ENCODE data around the gene MRPS35. TPM values are rescaled to one million over a fixed set of nuclear protein-coding genes. Genes with fewer than 3 reads are reported as not detected.
A peak's percentile ranks its signal among the peaks of the same experiment; 100 is the strongest.

MRPS35 gene
- total RNA-seq, 1 experiment from 2014 or later: 77.0 TPM

DNA sequence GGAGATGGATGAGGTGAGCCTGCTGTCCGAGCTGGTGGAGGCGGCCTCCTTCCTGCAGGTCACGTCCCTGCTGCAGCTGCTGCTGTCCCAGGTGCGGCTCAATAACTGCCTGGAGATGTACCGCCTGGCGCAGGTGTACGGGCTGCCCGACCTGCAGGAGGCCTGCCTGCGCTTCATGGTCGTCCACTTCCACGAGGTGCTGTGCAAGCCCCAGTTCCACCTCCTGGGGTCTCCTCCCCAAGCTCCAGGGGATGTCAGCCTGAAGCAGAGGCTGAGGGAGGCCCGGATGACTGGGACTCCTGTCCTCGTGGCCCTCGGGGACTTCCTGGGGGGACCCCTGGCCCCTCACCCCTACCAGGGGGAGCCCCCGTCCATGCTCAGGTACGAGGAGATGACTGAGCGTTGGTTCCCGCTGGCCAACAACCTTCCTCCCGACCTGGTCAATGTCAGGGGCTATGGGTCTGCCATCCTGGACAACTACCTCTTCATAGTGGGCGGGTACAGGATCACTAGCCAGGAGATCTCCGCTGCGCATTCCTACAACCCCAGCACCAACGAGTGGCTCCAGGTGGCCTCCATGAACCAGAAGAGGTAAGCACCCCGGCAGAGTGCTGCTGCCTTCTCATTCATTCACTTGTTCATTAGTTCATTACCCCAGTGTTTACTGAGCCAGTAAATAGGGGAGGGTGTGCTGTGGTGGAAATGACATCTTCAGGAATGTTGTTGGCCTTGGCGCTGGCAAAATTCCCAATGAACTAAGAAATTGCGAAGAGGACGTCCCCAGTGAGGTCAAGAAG, 70.2 kb downstream of the MRPS35 start:
- Histone ChIP-seq H3K27me3 (ENCODE audit: low read length) (no peaks in the 10 kb centered on the region), H3K9ac (ENCODE audit: low read length) (peak overlapping the region; percentile 88), H3K4me1 (ENCODE audit: low read length) (peaks cover 38% of the 10 kb centered on the region), H3K79me2 (ENCODE audit: low read length) (peaks cover 59% of the 10 kb centered on the region), H3K9me2 (replicated peaks; ENCODE audit: insufficient read depth, low read length) (no peaks in the 10 kb centered on the region), H3K36me3 (ENCODE audit: insufficient read depth, low read length) (peaks cover 4% of the 10 kb centered on the region), H3K9me3 (ENCODE audit: low read length) (no peaks in the 10 kb centered on the region), H2AFZ (ENCODE audit: low read length) (peak overlapping the region; percentile 42; the same call in 1 of the 2 replicates), H3K4me3 (ENCODE audit: low read length) (peak overlapping the region; percentile 90), H4K20me1 (ENCODE audit: insufficient read depth, low read depth, low read length) (no peaks in the 10 kb centered on the region), H3K27ac (ENCODE audit: low read length) (peak overlapping the region; percentile 51), H3K4me2 (ENCODE audit: low read depth, low read length, poor library complexity, severe bottlenecking) (peak overlapping the region; percentile 88)
- DNase-seq: peak; percentile 73

GRCh38 chr12:27781680-27782079, 71.0 kb downstream of the MRPS35 start:
- H3K4me3 ChIP-seq (ENCODE audit: low read length): peak overlapping the region; percentile 90

GRCh38 chr12:27782481-27782880, 71.8 kb downstream of the MRPS35 start:
- Histone ChIP-seq H3K27ac (ENCODE audit: low read length) (no peak overlapping the region), H3K36me3 (ENCODE audit: insufficient read depth, low read length) (peaks cover 4% of the 10 kb centered on the region), H3K9ac (ENCODE audit: low read length) (peak overlapping the region; percentile 88; the same call in 1 of the 2 replicates), H3K9me3 (ENCODE audit: low read length) (no peaks in the 10 kb centered on the region), H3K27me3 (ENCODE audit: low read length) (no peaks in the 10 kb centered on the region), H2AFZ (ENCODE audit: low read length) (no peak overlapping the region), H4K20me1 (ENCODE audit: insufficient read depth, low read depth, low read length) (no peaks in the 10 kb centered on the region), H3K4me1 (ENCODE audit: low read length) (peaks cover 42% of the 10 kb centered on the region), H3K79me2 (ENCODE audit: low read length) (peaks cover 74% of the 10 kb centered on the region), H3K9me2 (replicated peaks; ENCODE audit: insufficient read depth, low read length) (no peaks in the 10 kb centered on the region), H3K4me2 (ENCODE audit: low read depth, low read length, poor library complexity, severe bottlenecking) (peak overlapping the region; percentile 88), H3K4me3 (ENCODE audit: low read length) (peak overlapping the region; percentile 90; the same call in 1 of the 2 replicates)
- DNase-seq: no peak

More at GRCh38 chr12:27781680-27782079, 71.0 kb downstream of the MRPS35 start:
- Histone ChIP-seq H4K20me1 (ENCODE audit: insufficient read depth, low read depth, low read length) (no peaks in the 10 kb centered on the region), H2AFZ (ENCODE audit: low read length) (no peak overlapping the region), H3K36me3 (ENCODE audit: insufficient read depth, low read length) (peaks cover 4% of the 10 kb centered on the region), H3K27ac (ENCODE audit: low read length) (no peak overlapping the region), H3K79me2 (ENCODE audit: low read length) (peaks cover 67% of the 10 kb centered on the region), H3K27me3 (ENCODE audit: low read length) (no peaks in the 10 kb centered on the region), H3K4me2 (ENCODE audit: low read depth, low read length, poor library complexity, severe bottlenecking) (peak overlapping the region; percentile 88), H3K9ac (ENCODE audit: low read length) (peak overlapping the region; percentile 88), H3K9me2 (replicated peaks; ENCODE audit: insufficient read depth, low read length) (no peaks in the 10 kb centered on the region), H3K9me3 (ENCODE audit: low read length) (no peaks in the 10 kb centered on the region), H3K4me1 (ENCODE audit: low read length) (peaks cover 42% of the 10 kb centered on the region)
- no peak for DNase-seq

DNA sequence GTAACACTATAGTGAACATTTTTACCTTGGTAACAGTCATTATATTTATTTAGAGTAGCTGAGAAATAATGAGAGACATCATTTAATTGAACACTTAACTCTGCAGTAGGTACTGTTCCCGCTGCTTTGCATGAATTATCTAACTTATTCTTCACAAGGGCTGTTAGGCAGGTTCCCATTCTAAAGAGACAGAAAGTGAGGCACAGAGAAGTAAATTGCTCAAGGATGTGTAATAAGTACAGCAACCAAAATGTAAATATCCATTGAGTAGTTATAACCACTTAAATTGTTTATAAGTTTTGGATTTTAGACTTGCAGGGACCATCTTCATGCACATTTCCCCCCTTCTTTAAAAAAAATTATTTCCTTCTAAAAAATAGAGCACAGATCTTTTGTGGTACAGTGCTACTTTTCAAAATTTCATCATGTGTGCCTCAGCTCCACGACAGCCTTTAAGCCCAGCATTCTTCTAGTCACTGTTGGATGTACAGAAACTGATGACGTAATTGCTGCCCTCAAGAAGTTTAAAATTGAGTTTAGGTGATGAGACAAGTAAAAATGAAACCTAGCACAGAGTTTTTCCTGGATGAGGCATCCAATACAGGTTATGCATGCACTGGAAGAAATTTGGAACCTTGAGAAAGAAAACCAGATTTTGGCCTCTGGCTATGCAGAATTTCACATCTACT, 75.4 kb downstream of the MRPS35 start:
- Histone ChIP-seq H3K4me2 (ENCODE audit: low read depth, low read length, poor library complexity, severe bottlenecking) (no peak overlapping the region), H4K20me1 (ENCODE audit: insufficient read depth, low read depth, low read length) (no peaks in the 10 kb centered on the region), H3K36me3 (ENCODE audit: insufficient read depth, low read length) (peaks cover 16% of the 10 kb centered on the region), H2AFZ (ENCODE audit: low read length) (no peak overlapping the region), H3K27ac (ENCODE audit: low read length) (no peak overlapping the region), H3K9me2 (replicated peaks; ENCODE audit: insufficient read depth, low read length) (no peaks in the 10 kb centered on the region), H3K79me2 (ENCODE audit: low read length) (peaks cover 94% of the 10 kb centered on the region), H3K27me3 (ENCODE audit: low read length) (no peaks in the 10 kb centered on the region), H3K4me1 (ENCODE audit: low read length) (peaks cover 29% of the 10 kb centered on the region), H3K4me3 (ENCODE audit: low read length) (no peak overlapping the region), H3K9ac (ENCODE audit: low read length) (no peak overlapping the region), H3K9me3 (ENCODE audit: low read length) (no peaks in the 10 kb centered on the region)
- no peak for DNase-seq

DNA sequence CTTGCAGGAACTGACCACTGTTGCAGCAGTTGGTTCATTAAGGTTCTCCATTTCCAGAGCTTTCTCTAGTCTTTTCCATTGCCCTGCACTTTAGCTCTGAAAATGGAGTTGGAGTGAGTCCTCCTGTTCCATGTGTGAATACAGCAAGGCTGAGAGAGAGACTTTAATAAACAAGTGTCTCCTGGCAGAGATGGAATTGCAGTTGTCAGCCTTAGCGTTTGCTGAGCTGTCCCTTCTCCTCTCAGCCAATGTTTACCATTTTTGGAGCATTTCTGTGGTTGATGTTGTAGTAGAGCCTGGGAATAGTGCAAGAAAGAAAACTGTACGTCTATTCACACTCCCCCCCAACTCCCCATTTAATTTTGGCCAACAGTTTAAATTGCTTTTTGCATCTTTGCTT, 76.9 kb downstream of the MRPS35 start:
- H3K27ac ChIP-seq (ENCODE audit: low read length): no peak overlapping the region
- H3K79me2 ChIP-seq (ENCODE audit: low read length): peaks cover 85% of the 10 kb centered on the region
- H3K27me3 ChIP-seq (ENCODE audit: low read length): no peaks in the 10 kb centered on the region
- no peaks in the 10 kb centered on the region for H3K9me3 ChIP-seq (ENCODE audit: low read length)
- H3K4me1 ChIP-seq (ENCODE audit: low read length): peaks cover 13% of the 10 kb centered on the region
- no peaks in the 10 kb centered on the region for H4K20me1 ChIP-seq (ENCODE audit: insufficient read depth, low read depth, low read length)
- no peak overlapping the region for H3K4me3 ChIP-seq (ENCODE audit: low read length)
- H3K36me3 ChIP-seq (ENCODE audit: insufficient read depth, low read length): peaks cover 19% of the 10 kb centered on the region; the same call in 1 of the 2 replicates
- no peak overlapping the region for H2AFZ ChIP-seq (ENCODE audit: low read length)
- H3K9ac ChIP-seq (ENCODE audit: low read length): no peak overlapping the region
- no peak overlapping the region for H3K4me2 ChIP-seq (ENCODE audit: low read depth, low read length, poor library complexity, severe bottlenecking)
- peak; percentile 36 for DNase-seq
- no peaks in the 10 kb centered on the region for H3K9me2 ChIP-seq (replicated peaks; ENCODE audit: insufficient read depth, low read length)

DNA sequence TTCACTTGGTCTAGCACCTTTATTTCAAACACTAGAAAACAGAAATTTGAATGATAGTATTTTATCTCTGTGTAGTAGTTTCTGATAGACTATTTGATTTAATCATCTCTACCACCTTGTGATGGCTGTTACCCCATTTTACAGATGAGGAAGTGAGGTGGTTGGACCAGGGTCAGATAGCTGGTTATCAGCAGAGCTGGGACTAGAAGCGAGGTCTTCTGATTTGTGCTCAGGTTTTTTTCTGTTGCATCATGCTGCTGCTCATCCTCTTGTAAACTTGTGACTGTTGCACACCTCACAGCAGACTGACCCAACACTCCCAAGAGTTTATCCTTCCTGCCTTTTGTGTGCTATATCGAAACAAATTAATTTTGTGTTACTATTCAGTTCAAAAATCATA, 79.5 kb downstream of the MRPS35 start:
- peaks cover 61% of the 10 kb centered on the region for H3K79me2 ChIP-seq (ENCODE audit: low read length)
- no peak overlapping the region for H3K27ac ChIP-seq (ENCODE audit: low read length)
- no peaks in the 10 kb centered on the region for H4K20me1 ChIP-seq (ENCODE audit: insufficient read depth, low read depth, low read length)
- H3K4me2 ChIP-seq (ENCODE audit: low read depth, low read length, poor library complexity, severe bottlenecking): no peak overlapping the region
- H3K27me3 ChIP-seq (ENCODE audit: low read length): no peaks in the 10 kb centered on the region
- H3K36me3 ChIP-seq (ENCODE audit: insufficient read depth, low read length): peaks cover 24% of the 10 kb centered on the region; the same call in 1 of the 2 replicates
- H2AFZ ChIP-seq (ENCODE audit: low read length): no peak overlapping the region
- peak; percentile 35 for DNase-seq
- H3K4me1 ChIP-seq (ENCODE audit: low read length): peaks cover 8% of the 10 kb centered on the region
- H3K9me3 ChIP-seq (ENCODE audit: low read length): no peaks in the 10 kb centered on the region
- H3K9ac ChIP-seq (ENCODE audit: low read length): no peak overlapping the region
- no peaks in the 10 kb centered on the region for H3K9me2 ChIP-seq (replicated peaks; ENCODE audit: insufficient read depth, low read length)
- H3K4me3 ChIP-seq (ENCODE audit: low read length): no peak overlapping the region

- Histone ChIP-seq H3K9me2 (replicated peaks; ENCODE audit: insufficient read depth, low read length) (no peaks in the 10 kb centered on the region), H3K79me2 (ENCODE audit: low read length) (peaks cover 15% of the 10 kb centered on the region), H3K27me3 (ENCODE audit: low read length) (no peaks in the 10 kb centered on the region), H3K36me3 (ENCODE audit: insufficient read depth, low read length) (peaks cover 41% of the 10 kb centered on the region; the same call in 1 of the 2 replicates), H3K9me3 (ENCODE audit: low read length) (no peaks in the 10 kb centered on the region), H2AFZ (ENCODE audit: low read length) (no peak overlapping the region), H3K4me1 (ENCODE audit: low read length) (no peaks in the 10 kb centered on the region), H4K20me1 (ENCODE audit: insufficient read depth, low read depth, low read length) (no peaks in the 10 kb centered on the region), H3K27ac (ENCODE audit: low read length) (no peak overlapping the region), H3K4me3 (ENCODE audit: low read length) (no peak overlapping the region), H3K4me2 (ENCODE audit: low read depth, low read length, poor library complexity, severe bottlenecking) (no peak overlapping the region), H3K9ac (ENCODE audit: low read length) (no peak overlapping the region)
- DNase-seq: no peak
Observed at GRCh38 chr12:27794818-27795584, 84.4 kb downstream of the MRPS35 start.
